Osteoblast (primary cell): Measurements from ENCODE around the gene CFL1. TPM values are rescaled to one million over a fixed set of nuclear protein-coding genes. Genes with fewer than 3 reads are reported as not detected.

Source experiments
- DNase-seq: peaks from one replicate; pipeline ENCODE4 v3.0.0; 2011; ENCODE audit warnings: low spot score, mixed read lengths; ENCODE audit not compliant: insufficient read length; ENCODE audit errors: missing footprints
- H2AFZ ChIP-seq: 2 replicates; pipeline ENCODE4 v1.6.0; 2011; ENCODE audit warnings: mild to moderate bottlenecking, low read length
- H3K27ac ChIP-seq: 2 replicates; pipeline ENCODE4 v1.5.1; 2011; ENCODE audit warnings: mild to moderate bottlenecking, low read depth, low read length, moderate library complexity
- H3K27me3 ChIP-seq: 2 replicates; pipeline ENCODE4 v1.6.0; 2012; ENCODE audit warnings: mild to moderate bottlenecking, control low read depth, inconsistent platforms, low read length, moderate library complexity; ENCODE audit not compliant: insufficient read depth
- H3K36me3 ChIP-seq: 2 replicates; pipeline ENCODE4 v1.5.1; 2011; ENCODE audit warnings: mild to moderate bottlenecking, low read length, control low read depth, moderate library complexity; ENCODE audit not compliant: insufficient read depth
- H3K4me1 ChIP-seq: 2 replicates; pipeline ENCODE4 v1.5.1; 2011; ENCODE audit warnings: mild to moderate bottlenecking, low read length, control low read depth, moderate library complexity; ENCODE audit not compliant: insufficient read depth
- H3K4me2 ChIP-seq: 2 replicates; pipeline ENCODE4 v1.6.0; 2011; ENCODE audit warnings: mild to moderate bottlenecking, low read length; ENCODE audit not compliant: insufficient read depth
- H3K4me3 ChIP-seq: fragments of 200-600 bp; sonication (generic); 3 replicates; pipeline ENCODE4 v1.5.1; 2012; ENCODE audit warnings: mild to moderate bottlenecking, low read length, inconsistent platforms; ENCODE audit not compliant: insufficient read depth
- H3K79me2 ChIP-seq: 2 replicates; pipeline ENCODE4 v1.6.0; 2012; ENCODE audit warnings: mild to moderate bottlenecking, low read length, control low read depth, inconsistent platforms; ENCODE audit not compliant: insufficient read depth
- H3K9me3 ChIP-seq: 2 replicates; pipeline ENCODE4 v1.5.1; 2011; ENCODE audit warnings: low read depth, low read length, control low read depth
- H4K20me1 ChIP-seq: 2 replicates; pipeline ENCODE4 v1.6.0; 2012; ENCODE audit warnings: mild to moderate bottlenecking, low read length, control low read depth; ENCODE audit not compliant: insufficient read depth
- CTCF ChIP-seq: IDR thresholded peaks from 2 replicates; pipeline ENCODE4 v1.5.1; 2011; ENCODE audit warnings: mild to moderate bottlenecking, low read depth, low read length, moderate library complexity; ENCODE audit errors: extremely low read depth
- total RNA-seq: library from RNA; depleted of rRNA; stranded (reverse); fragments of >200 nt; gene quantifications from 2 replicates; pipeline ENCODE4 v1.2.3, GENCODE V29; 2012

CFL1 gene
- total RNA-seq, 1 donor, result 704 TPM

- Histone ChIP-seq H3K27ac (peak overlapping the region; percentile 68), H2AFZ (no peak overlapping the region), H3K36me3 (peaks cover 46% of the 10 kb centered on the region), H3K4me2 (peak overlapping the region; percentile 81), H3K79me2 (peaks cover 44% of the 10 kb centered on the region), H3K9me3 (no peaks in the 10 kb centered on the region), H3K4me3 (peak overlapping the region; percentile 81), H4K20me1 (peaks cover 24% of the 10 kb centered on the region), H3K4me1 (peaks cover 20% of the 10 kb centered on the region), H3K27me3 (no peaks in the 10 kb centered on the region)
- no peak for TF ChIP-seq CTCF
- DNase-seq, result peak; percentile 95
Measured at GRCh38 chr11:65870706-65871681, 13.0 kb upstream of the CFL1 start.

- no peak for TF ChIP-seq CTCF
- DNase-seq, result peak; percentile 87
- Histone ChIP-seq H3K27ac (peak overlapping the region; percentile 23), H2AFZ (no peak overlapping the region), H3K9me3 (no peaks in the 10 kb centered on the region), H3K4me1 (peaks cover 20% of the 10 kb centered on the region), H3K4me2 (peak overlapping the region; percentile 81), H3K79me2 (peaks cover 44% of the 10 kb centered on the region), H3K36me3 (peaks cover 54% of the 10 kb centered on the region), H3K27me3 (no peaks in the 10 kb centered on the region), H4K20me1 (peaks cover 30% of the 10 kb centered on the region), H3K4me3 (peak overlapping the region; percentile 81)
Measured at GRCh38 chr11:65870307-65870658, 12.3 kb upstream of the CFL1 start.

- Histone ChIP-seq H3K4me1 (peaks cover 20% of the 10 kb centered on the region), H3K4me3 (no peak overlapping the region), H3K79me2 (peaks cover 44% of the 10 kb centered on the region), H3K27me3 (no peaks in the 10 kb centered on the region), H3K4me2 (no peak overlapping the region), H4K20me1 (peaks cover 32% of the 10 kb centered on the region), H3K9me3 (no peaks in the 10 kb centered on the region), H2AFZ (no peak overlapping the region), H3K36me3 (peaks cover 59% of the 10 kb centered on the region), H3K27ac (peak overlapping the region; percentile 23)
- TF ChIP-seq CTCF, result no peak
- peak; percentile 84 for DNase-seq
Measured at GRCh38 chr11:65869643-65870306, 11.8 kb upstream of the CFL1 start.

- peak; percentile 87 for DNase-seq
- no peaks in the 10 kb centered on the region for H3K27me3 ChIP-seq
- H3K36me3 ChIP-seq, result peaks cover 67% of the 10 kb centered on the region
- H3K4me1 ChIP-seq, result peaks cover 20% of the 10 kb centered on the region
- no peaks in the 10 kb centered on the region for H3K9me3 ChIP-seq
- H3K79me2 ChIP-seq, result peaks cover 48% of the 10 kb centered on the region
- no peak overlapping the region for H3K27ac ChIP-seq
- H3K4me3 ChIP-seq, result no peak overlapping the region
- no peak overlapping the region for H2AFZ ChIP-seq
- no peak for TF ChIP-seq CTCF
- no peak overlapping the region for H3K4me2 ChIP-seq
- peaks cover 32% of the 10 kb centered on the region for H4K20me1 ChIP-seq
Measured at GRCh38 chr11:65868907-65869306, 10.9 kb upstream of the CFL1 start.
